OCI-LY1 (cell line): Measurements from ENCODE around the gene CD2AP.

Experiments
- H2AFZ ChIP-seq: fragments of 200-600 bp; sonication (generic), shearing (Covaris generic); 2 replicates; pipeline ENCODE4 v1.6.0; 2014; ENCODE audit warnings: antibody characterized with exemption, mild to moderate bottlenecking, low read length
- H3F3A ChIP-seq: fragments of 200-600 bp; sonication (generic), shearing (Covaris generic); 2 replicates; pipeline ENCODE4 v1.6.0; 2014; ENCODE audit warnings: mild to moderate bottlenecking, antibody characterized with exemption, low read length, moderate library complexity; ENCODE audit not compliant: insufficient read depth
- H3K27ac ChIP-seq: fragments of 200-600 bp; sonication (generic); 2 replicates; pipeline ENCODE4 v1.5.1; 2014; ENCODE audit warnings: low read length, mixed run types, mild to moderate bottlenecking, low read depth; ENCODE audit not compliant: poor library complexity, severe bottlenecking
- H3K27me3 ChIP-seq: fragments of 200-600 bp; sonication (generic); 2 replicates; pipeline ENCODE4 v1.6.0; 2014; ENCODE audit warnings: antibody characterized with exemption, mild to moderate bottlenecking, low read length, moderate library complexity; ENCODE audit not compliant: insufficient read depth
- H3K36me3 ChIP-seq: fragments of 200-600 bp; sonication (generic); 2 replicates; pipeline ENCODE4 v1.6.1; 2014; ENCODE audit warnings: mild to moderate bottlenecking, antibody characterized with exemption, low read length, moderate library complexity, mixed read lengths; ENCODE audit not compliant: insufficient read depth
- H3K4me1 ChIP-seq: fragments of 200-600 bp; sonication (generic); 2 replicates; pipeline ENCODE4 v1.5.1; 2014; ENCODE audit warnings: mild to moderate bottlenecking, low read length, moderate library complexity; ENCODE audit not compliant: insufficient read depth, severe bottlenecking
- H3K4me2 ChIP-seq: fragments of 200-600 bp; sonication (generic), shearing (Covaris generic); 2 replicates; pipeline ENCODE4 v1.6.1; 2014; ENCODE audit warnings: low read length
- H3K4me3 ChIP-seq: fragments of 200-600 bp; sonication (generic); 2 replicates; pipeline ENCODE4 v1.5.1; 2014; ENCODE audit warnings: low read length, low read depth, mild to moderate bottlenecking, mixed read lengths; ENCODE audit not compliant: poor library complexity, severe bottlenecking
- H3K79me2 ChIP-seq: fragments of 200-600 bp; shearing (Covaris generic); 2 replicates; pipeline ENCODE4 v1.6.1; 2016; ENCODE audit warnings: mixed run types, low read length, mixed read lengths; ENCODE audit not compliant: insufficient read depth
- H3K9ac ChIP-seq: fragments of 200-600 bp; sonication (generic), shearing (Covaris generic); 2 replicates; pipeline ENCODE4 v1.6.1; 2014; ENCODE audit warnings: mild to moderate bottlenecking, low read length, mixed read lengths
- H3K9me2 ChIP-seq: fragments of 200-600 bp; sonication (generic), shearing (Covaris generic); 2 replicates; pipeline ENCODE4 v1.6.1; 2014; ENCODE audit warnings: low read depth, mild to moderate bottlenecking, low read length, mixed read lengths
- H3K9me3 ChIP-seq: fragments of 200-600 bp; shearing (Covaris generic); 2 replicates; pipeline ENCODE4 v1.6.1; 2014; ENCODE audit warnings: low read length, mixed read lengths
- H4K20me1 ChIP-seq: fragments of 200-600 bp; sonication (generic), shearing (Covaris generic); 2 replicates; pipeline ENCODE4 v1.6.0; 2016; ENCODE audit warnings: mild to moderate bottlenecking, low read length; ENCODE audit not compliant: insufficient read depth
- EZH2 ChIP-seq: fragments of 200-600 bp; sonication (generic), shearing (Covaris generic); IDR thresholded peaks from 2 replicates; pipeline ENCODE4 v1.8.0; 2017; ENCODE audit warnings: borderline replicate concordance, mixed run types, mild to moderate bottlenecking, antibody characterized with exemption, low read length, moderate library complexity, mixed read lengths
- TF ChIP-seq, protein P1 (sequence below): fragments of 200-600 bp; sonication (generic), shearing (Covaris generic); IDR thresholded peaks from 2 replicates; pipeline ENCODE4 v1.5.1; 2017; ENCODE audit warnings: mild to moderate bottlenecking, antibody characterized with exemption, low read length, moderate library complexity, mixed read lengths

The CD2AP gene

GRCh38 chr6:47630587-47630986 lies 153.0 kb downstream of the CD2AP start:
- Histone ChIP-seq H3K9ac (no peak overlapping the region), H3K27ac (no peak overlapping the region), H3F3A (no peaks in the 10 kb centered on the region), H3K9me3 (no peaks in the 10 kb centered on the region), H3K36me3 (no peaks in the 10 kb centered on the region; the same call in 1 of the 2 replicates), H3K79me2 (no peaks in the 10 kb centered on the region), H3K9me2 (no peaks in the 10 kb centered on the region), H2AFZ (no peak overlapping the region), H3K4me3 (no peak overlapping the region), H4K20me1 (no peaks in the 10 kb centered on the region), H3K4me1 (no peaks in the 10 kb centered on the region), H3K4me2 (no peak overlapping the region), H3K27me3 (no peaks in the 10 kb centered on the region)
- no peak for TF ChIP-seq EZH2
- TF ChIP-seq, protein P1, sequence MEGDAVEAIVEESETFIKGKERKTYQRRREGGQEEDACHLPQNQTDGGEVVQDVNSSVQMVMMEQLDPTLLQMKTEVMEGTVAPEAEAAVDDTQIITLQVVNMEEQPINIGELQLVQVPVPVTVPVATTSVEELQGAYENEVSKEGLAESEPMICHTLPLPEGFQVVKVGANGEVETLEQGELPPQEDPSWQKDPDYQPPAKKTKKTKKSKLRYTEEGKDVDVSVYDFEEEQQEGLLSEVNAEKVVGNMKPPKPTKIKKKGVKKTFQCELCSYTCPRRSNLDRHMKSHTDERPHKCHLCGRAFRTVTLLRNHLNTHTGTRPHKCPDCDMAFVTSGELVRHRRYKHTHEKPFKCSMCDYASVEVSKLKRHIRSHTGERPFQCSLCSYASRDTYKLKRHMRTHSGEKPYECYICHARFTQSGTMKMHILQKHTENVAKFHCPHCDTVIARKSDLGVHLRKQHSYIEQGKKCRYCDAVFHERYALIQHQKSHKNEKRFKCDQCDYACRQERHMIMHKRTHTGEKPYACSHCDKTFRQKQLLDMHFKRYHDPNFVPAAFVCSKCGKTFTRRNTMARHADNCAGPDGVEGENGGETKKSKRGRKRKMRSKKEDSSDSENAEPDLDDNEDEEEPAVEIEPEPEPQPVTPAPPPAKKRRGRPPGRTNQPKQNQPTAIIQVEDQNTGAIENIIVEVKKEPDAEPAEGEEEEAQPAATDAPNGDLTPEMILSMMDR, result no peak

DNA sequence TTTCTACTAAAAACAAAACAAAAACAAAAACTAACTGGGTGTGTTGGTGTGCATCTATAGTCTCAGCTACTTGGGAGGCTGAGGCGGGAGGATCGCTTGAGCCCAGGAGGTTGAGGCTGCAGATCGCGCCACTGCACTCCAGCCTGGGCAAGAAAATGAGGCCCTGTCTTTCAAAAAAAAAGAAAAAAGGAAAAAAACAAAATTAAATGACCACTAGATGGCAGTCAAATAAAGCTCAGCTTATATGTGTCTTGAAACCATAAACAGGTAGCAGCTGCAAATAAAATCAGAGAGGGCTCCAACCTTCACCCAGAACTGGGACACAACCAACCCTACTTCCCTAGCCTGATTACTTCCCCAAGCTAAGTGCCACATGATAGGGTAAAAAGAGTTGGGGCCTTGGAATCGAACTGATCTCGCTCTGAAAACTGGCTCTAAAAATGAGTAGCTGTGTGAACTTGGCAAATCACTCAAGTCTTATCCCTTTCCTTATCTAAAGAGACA lies 153.7 kb downstream of the CD2AP start:
- Histone ChIP-seq H3K4me3 (no peak overlapping the region), H2AFZ (no peak overlapping the region), H4K20me1 (no peaks in the 10 kb centered on the region), H3K9me3 (no peaks in the 10 kb centered on the region), H3F3A (no peaks in the 10 kb centered on the region), H3K79me2 (no peaks in the 10 kb centered on the region), H3K4me1 (no peaks in the 10 kb centered on the region), H3K27ac (no peak overlapping the region), H3K4me2 (no peak overlapping the region), H3K9ac (no peak overlapping the region), H3K36me3 (no peaks in the 10 kb centered on the region; the same call in 1 of the 2 replicates), H3K27me3 (no peaks in the 10 kb centered on the region), H3K9me2 (no peaks in the 10 kb centered on the region)
- TF ChIP-seq, protein P1, result peak; percentile 58
- no peak for TF ChIP-seq EZH2

DNA sequence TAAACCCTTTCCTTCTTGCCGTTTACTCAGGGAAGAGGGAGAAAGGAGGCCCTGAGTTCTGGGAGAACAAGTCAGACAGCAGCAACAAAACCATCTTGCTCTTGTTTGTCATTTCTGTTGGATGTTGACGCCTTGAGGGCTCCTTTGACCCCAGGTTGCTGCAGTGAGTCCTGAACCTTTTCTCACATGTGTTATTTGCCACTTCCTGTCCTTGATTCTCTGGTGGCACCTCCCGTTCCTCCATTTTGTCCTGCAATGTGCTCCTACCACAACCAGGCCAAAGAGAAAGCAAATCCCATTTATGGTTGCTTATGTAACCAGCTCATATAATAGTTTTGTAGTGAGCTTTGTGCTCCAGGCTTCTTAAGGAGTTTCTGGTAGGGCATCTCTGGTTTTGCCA lies 154.2 kb downstream of the CD2AP start:
- H3K4me1 ChIP-seq, result no peaks in the 10 kb centered on the region
- no peaks in the 10 kb centered on the region; the same call in 1 of the 2 replicates for H3K36me3 ChIP-seq
- H3F3A ChIP-seq, result no peaks in the 10 kb centered on the region
- no peak overlapping the region for H3K4me2 ChIP-seq
- H3K9ac ChIP-seq, result no peak overlapping the region
- H3K9me2 ChIP-seq, result no peaks in the 10 kb centered on the region
- H2AFZ ChIP-seq, result no peak overlapping the region
- TF ChIP-seq, protein P1, result no peak
- TF ChIP-seq EZH2, result no peak
- no peaks in the 10 kb centered on the region for H4K20me1 ChIP-seq
- H3K4me3 ChIP-seq, result no peak overlapping the region
- H3K27me3 ChIP-seq, result no peaks in the 10 kb centered on the region
- no peaks in the 10 kb centered on the region for H3K9me3 ChIP-seq
- no peak overlapping the region for H3K27ac ChIP-seq
- H3K79me2 ChIP-seq, result no peaks in the 10 kb centered on the region
